BJ (cell line): ENCODE data around the gene BID. TPM values are rescaled to one million over a fixed set of nuclear protein-coding genes. Genes with fewer than 3 reads are reported as not detected.

Source experiments
- CTCF ChIA-PET: fragments of 350-600 bp; formaldehyde crosslinking; extraction: SDS; loops from one replicate; lab custom pipeline; 2021; ENCODE audit warnings: antibody characterized with exemption, inconsistent platforms; lab: Yijun Ruan, JAX
- POLR2A ChIA-PET: fragments of 300-600 bp; sonication (Branson Sonifier 250); formaldehyde crosslinking; extraction: SDS; loops from one replicate; lab custom pipeline; 2021; ENCODE audit warnings: antibody characterized with exemption; lab: Charles Lee
- DNase-seq: peaks from one replicate; pipeline ENCODE4 v3.0.0-alpha.2; 2011; ENCODE audit warnings: low read depth
- H3K27me3 ChIP-seq: 2 replicates; pipeline ENCODE4 v1.6.0; 2011; ENCODE audit warnings: low read length; ENCODE audit not compliant: control insufficient read depth, insufficient read depth
- H3K36me3 ChIP-seq: 2 replicates; pipeline ENCODE4 v1.5.1; 2011; ENCODE audit warnings: low read length; ENCODE audit not compliant: control insufficient read depth, insufficient read depth
- H3K4me3 ChIP-seq: 2 replicates; pipeline ENCODE4 v1.5.1; 2011; ENCODE audit warnings: low read depth, mild to moderate bottlenecking, control low read depth, low read length
- polyA plus RNA-seq: library from polyadenylated mRNA; depleted of rRNA; stranded (reverse); fragments of >200 nt; gene quantifications from 2 replicates; pipeline ENCODE4 v1.2.3, GENCODE V29; 2011
- TF ChIP-seq, protein P1 (sequence below): IDR thresholded peaks from 2 replicates; pipeline ENCODE4 v1.5.1; 2011; ENCODE audit warnings: low read depth, mild to moderate bottlenecking, control low read depth, inconsistent platforms, low read length, moderate library complexity; ENCODE audit not compliant: insufficient read depth

BID gene
- polyA plus RNA-seq, 1 experiment: 96.4 TPM

DNA sequence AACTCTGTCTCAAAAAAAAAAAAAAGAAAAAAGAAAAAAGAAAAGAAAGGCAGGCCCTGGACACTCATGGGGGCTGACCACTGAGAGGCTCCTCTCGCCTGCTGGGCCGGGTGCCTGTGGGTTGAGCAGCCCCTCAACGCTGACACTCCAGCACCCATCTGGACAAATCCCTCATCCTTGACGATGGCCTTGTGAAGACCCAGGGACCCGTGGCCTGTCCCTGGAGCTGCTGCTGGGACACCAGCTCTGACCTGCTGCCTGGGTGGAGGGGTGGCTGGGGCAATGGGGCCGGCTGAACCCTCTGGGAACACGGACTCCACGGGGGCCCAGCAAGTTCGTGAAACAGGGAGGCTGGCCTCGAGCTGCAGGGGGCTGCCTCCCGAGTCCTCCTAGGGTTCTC, 10.5 kb upstream of the BID start:
- ChIA-PET CTCF (interaction anchor here (0.7 to 6.2 kb wide), 15 partner anchors 11 to 229 kb away, joined by 3 to 50 read pairs (median 4); partner anchors contain the start of gene BID), POLR2A (no interaction called here)
- no peak overlapping the region for H3K4me3 ChIP-seq
- peaks cover 1% of the 10 kb centered on the region for H3K36me3 ChIP-seq
- no peaks in the 10 kb centered on the region for H3K27me3 ChIP-seq
- TF ChIP-seq, protein P1, sequence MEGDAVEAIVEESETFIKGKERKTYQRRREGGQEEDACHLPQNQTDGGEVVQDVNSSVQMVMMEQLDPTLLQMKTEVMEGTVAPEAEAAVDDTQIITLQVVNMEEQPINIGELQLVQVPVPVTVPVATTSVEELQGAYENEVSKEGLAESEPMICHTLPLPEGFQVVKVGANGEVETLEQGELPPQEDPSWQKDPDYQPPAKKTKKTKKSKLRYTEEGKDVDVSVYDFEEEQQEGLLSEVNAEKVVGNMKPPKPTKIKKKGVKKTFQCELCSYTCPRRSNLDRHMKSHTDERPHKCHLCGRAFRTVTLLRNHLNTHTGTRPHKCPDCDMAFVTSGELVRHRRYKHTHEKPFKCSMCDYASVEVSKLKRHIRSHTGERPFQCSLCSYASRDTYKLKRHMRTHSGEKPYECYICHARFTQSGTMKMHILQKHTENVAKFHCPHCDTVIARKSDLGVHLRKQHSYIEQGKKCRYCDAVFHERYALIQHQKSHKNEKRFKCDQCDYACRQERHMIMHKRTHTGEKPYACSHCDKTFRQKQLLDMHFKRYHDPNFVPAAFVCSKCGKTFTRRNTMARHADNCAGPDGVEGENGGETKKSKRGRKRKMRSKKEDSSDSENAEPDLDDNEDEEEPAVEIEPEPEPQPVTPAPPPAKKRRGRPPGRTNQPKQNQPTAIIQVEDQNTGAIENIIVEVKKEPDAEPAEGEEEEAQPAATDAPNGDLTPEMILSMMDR: no peak
- no peak for DNase-seq

DNA sequence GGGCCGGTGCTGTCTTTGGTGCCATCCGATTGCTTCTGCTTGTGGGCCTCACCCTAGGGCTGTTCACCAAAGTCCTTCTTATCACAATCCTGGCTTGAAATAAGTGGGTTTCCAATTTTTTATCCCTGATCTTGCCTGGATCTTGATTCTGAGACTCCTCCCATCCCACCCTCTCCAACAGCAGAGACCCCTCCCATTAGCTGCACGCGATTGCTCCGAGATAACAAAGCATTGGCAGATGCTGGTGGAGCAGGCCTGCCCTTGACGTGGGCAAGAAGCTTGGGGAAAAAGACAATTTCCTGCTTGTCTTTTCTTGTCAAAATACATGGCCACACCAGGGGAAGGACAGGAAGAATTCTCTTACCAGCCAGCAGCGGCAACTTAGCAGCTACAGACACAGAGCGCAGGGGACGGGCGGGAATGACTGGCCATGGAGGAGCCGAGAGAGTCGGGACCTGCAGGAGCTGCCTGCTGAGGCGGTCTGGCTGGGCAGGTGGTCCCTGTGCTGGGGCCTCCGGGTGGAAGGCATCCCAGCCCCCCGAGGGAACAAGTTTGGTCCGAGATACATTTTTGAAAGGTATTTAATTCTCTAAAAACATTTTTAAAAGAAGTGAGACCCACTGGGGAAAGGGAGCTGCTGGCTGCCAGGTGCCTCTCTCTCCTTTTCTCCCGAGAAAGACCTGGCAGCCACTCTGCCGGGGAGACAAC, 9.7 kb upstream of the BID start:
- Histone ChIP-seq H3K4me3 (no peak overlapping the region), H3K36me3 (no peaks in the 10 kb centered on the region), H3K27me3 (no peaks in the 10 kb centered on the region)
- ChIA-PET CTCF (interaction anchor here (0.9 to 6.2 kb wide), 4 partner anchors 41 to 226 kb away, joined by 3 to 50 read pairs (median 8); no protein-coding TSS in a partner anchor), POLR2A (interaction anchor here (0.6 kb wide), 1 partner anchor 15 kb away, joined by 3 read pairs; no protein-coding TSS in a partner anchor)
- TF ChIP-seq, protein P1: no peak
- no peak for DNase-seq

DNA sequence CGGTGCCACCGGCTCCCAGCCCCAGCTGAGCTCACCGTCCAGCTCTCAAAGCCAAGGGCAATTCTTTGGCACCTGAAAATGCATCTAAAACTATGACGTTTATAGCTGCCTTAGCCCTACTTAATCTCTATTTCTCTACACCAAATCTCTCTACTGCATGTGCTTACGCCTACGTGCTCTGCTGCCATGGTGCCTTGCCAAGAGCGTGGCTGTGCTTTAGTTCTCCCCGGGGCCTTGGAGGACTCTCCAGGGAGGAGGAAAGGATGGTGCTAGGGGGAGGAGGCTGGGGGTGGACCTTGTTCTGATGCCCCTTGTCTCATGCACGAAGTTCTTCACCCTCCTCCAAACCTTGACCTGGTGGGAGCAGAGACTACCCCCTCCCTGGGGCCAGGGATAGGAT, 9.0 kb upstream of the BID start:
- Histone ChIP-seq H3K27me3 (no peaks in the 10 kb centered on the region), H3K4me3 (no peak overlapping the region), H3K36me3 (no peaks in the 10 kb centered on the region)
- no peak for DNase-seq
- ChIA-PET POLR2A (no interaction called here), CTCF (interaction anchor here (0.9 to 6.2 kb wide), 3 partner anchors 41 to 225 kb away, joined by 3 to 50 read pairs (median 3); no protein-coding TSS in a partner anchor)
- TF ChIP-seq, protein P1: no peak

DNA sequence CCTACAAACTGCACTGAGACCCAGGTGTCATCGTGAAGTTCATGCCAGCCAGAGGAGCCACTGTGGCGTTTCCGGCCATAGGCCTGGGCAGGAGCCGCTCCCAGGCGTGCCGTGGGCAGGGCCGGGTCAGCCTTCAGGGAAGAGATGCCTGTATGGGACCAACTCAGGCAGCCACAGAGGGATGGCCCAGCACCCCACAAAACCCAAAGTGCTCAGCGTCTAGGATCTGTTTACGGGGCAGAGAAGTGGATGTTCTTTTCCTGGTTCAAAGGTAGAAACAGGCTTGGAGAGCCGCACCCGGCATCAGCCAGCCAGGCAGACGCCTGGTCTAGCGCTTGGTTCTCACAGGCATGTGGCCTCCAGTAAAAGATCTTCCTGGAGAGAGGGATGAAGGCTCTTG, 8.4 kb upstream of the BID start:
- TF ChIP-seq, protein P1: no peak
- POLR2A ChIA-PET: no interaction called here
- H3K36me3 ChIP-seq: no peaks in the 10 kb centered on the region
- no peak for DNase-seq
- no peaks in the 10 kb centered on the region for H3K27me3 ChIP-seq
- CTCF ChIA-PET: interaction anchor here (0.9 kb wide), 1 partner anchor 224 kb away, joined by 3 read pairs; no protein-coding TSS in a partner anchor
- H3K4me3 ChIP-seq: no peak overlapping the region

DNA sequence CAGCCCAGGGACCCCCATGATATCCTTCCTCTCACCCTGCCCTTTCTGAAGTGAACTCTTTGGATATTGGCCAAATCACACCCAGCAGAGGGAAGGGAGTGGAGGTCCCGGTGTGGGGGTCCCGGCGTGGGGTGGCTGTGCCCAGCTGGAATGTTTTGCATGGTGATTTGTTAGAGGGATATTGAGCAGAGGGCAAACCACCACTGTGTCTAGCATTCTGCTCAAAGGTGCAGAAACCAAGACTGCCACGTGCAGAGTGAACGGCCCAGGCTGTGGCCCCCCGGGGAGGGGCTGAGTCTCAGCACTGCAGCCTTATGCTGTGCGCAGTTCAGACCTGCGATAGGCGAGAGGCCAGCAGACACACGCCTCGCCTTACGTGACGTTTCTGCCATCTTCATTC, 7.9 kb upstream of the BID start:
- H3K27me3 ChIP-seq: no peaks in the 10 kb centered on the region
- ChIA-PET POLR2A (no interaction called here), CTCF (interaction anchor here (1.0 to 1.6 kb wide), 2 partner anchors 40 to 223 kb away, joined by 6 to 8 read pairs; no protein-coding TSS in a partner anchor)
- no peak for DNase-seq
- H3K36me3 ChIP-seq: no peaks in the 10 kb centered on the region
- H3K4me3 ChIP-seq: no peak overlapping the region
- TF ChIP-seq, protein P1: no peak
